ENCODE measurements around the gene MED16. TPM values are rescaled to one million over a fixed set of nuclear protein-coding genes. Genes with fewer than 3 reads are reported as not detected.

The MED16 gene
- total and polyA plus RNA-seq, 2 of the 4 experiments (the other 2 are of a cell fraction): 8.1 to 40.2 TPM

- H3K27me3 ChIP-seq (ENCODE audit: control insufficient read depth, insufficient read depth, low read length): no peaks in the 10 kb centered on the region
- BruUV-seq (replicated peaks): no TSS peak
- no peaks in the 10 kb centered on the region for H3K9me1 ChIP-seq (ENCODE audit: insufficient read depth, low read length)
These were observed 29.7 kb downstream of the MED16 start for GRCh38 chr19:863315-863620.

More at GRCh38 chr19:863315-863620, 29.7 kb downstream of the MED16 start:
- no peak overlapping the region for H2BK120ac ChIP-seq (ENCODE audit: low read depth, low read length)
- no peaks in the 10 kb centered on the region for H3K9me3 ChIP-seq (ENCODE audit: control insufficient read depth, insufficient read depth, low read length)
- H3K4me1 ChIP-seq (ENCODE audit: control insufficient read depth, insufficient read depth, low read length): peaks cover 3% of the 10 kb centered on the region; the same call in 1 of the 2 replicates
- H2AFZ ChIP-seq (replicated peaks; ENCODE audit: low read length, poor library complexity): peak overlapping the region; percentile 68
- ATAC-seq (ENCODE audit: low read depth) (no peak), DNase-seq (no peak)
- no peak overlapping the region for H4K5ac ChIP-seq (ENCODE audit: low read depth, low read length)
- no peak overlapping the region for H3K9ac ChIP-seq (ENCODE audit: low read depth, low read length)
- H2BK20ac ChIP-seq (ENCODE audit: low read depth, low read length): no peak overlapping the region
- H4K20me1 ChIP-seq (ENCODE audit: insufficient read depth, low read length): no peaks in the 10 kb centered on the region; the same call in 1 of the 2 replicates
- peaks cover 10% of the 10 kb centered on the region for H3K36me3 ChIP-seq (ENCODE audit: control insufficient read depth, insufficient read depth, low read length)
- H4K91ac ChIP-seq (ENCODE audit: insufficient read depth, low read depth, low read length): no peak overlapping the region
- no peak overlapping the region for H3K4ac ChIP-seq (ENCODE audit: low read depth, low read length)
- no peak overlapping the region for H3K14ac ChIP-seq (replicated peaks; ENCODE audit: low read depth, low read length)
- no peak overlapping the region for H3K27ac ChIP-seq (ENCODE audit: insufficient read depth, low read length)
- H2AK5ac ChIP-seq (ENCODE audit: low read depth, low read length): 0 out of 2 replicates have a peak overlapping the region, but pooled peaks have one; percentile 16
- peaks cover 5 to 10% of the 10 kb centered on the region in 2 experiments; a peak in 2 of 4 replicates for H3K79me1 ChIP-seq (ENCODE audit: low read depth in 1 of 2, low read length in 2 of 2)
- in situ Hi-C loops (cut with MboI; ENCODE audit: low sequenced_read_pairs): no loop called here
- POLR2A ChIA-PET (ENCODE audit: unreplicated experiment): interaction anchor here (0.5 kb wide), 1 partner anchor 183 kb away, joined by 22 read pairs; no protein-coding TSS in a partner anchor
- H3K56ac ChIP-seq (ENCODE audit: extremely low read depth, insufficient read depth, low read length): no peak overlapping the region
- no peak overlapping the region for H3K4me2 ChIP-seq (ENCODE audit: low read depth, low read length)
- intact Hi-C loops (cut with micrococcal nuclease): loop anchor here (10.0 kb wide), 1 partner anchor 198 kb away; the partner anchor contains the start of gene RNF126
- no peak overlapping the region for H3K18ac ChIP-seq (ENCODE audit: low read depth, low read length)
- no peak overlapping the region for H4K8ac ChIP-seq (ENCODE audit: low read depth in 2 of 2, low read length in 2 of 2)
- no peak overlapping the region for H3K23ac ChIP-seq (ENCODE audit: low read depth, low read length)
- dilution Hi-C loops (cut with HindIII; ENCODE audit: low sequenced_read_pairs, unreplicated experiment): no loop called here
- H2AK9ac ChIP-seq (replicated peaks; ENCODE audit: low read depth, low read length, poor library complexity): peak overlapping the region; percentile 78
- no peak overlapping the region for H2BK5ac ChIP-seq (ENCODE audit: low read depth, low read length, poor library complexity, severe bottlenecking)
- CTCF ChIA-PET: interaction anchor here (0.6 kb wide), 1 partner anchor 18 kb away, joined by 9 read pairs; no protein-coding TSS in a partner anchor
- no CpG with 5 or more reads among the region's 7 CpGs for WGBS, 2 experiments (ENCODE audit: extremely low coverage in 2 of 2, insufficient read length in 1 of 2)
- TF ChIP-seq MAFK (IDR thresholded peaks at IDR 0.05; ENCODE audit: low read depth, low read length) (no peak), CEBPB (IDR thresholded peaks at IDR 0.05; ENCODE audit: low read depth, low read length) (no peak), NFE2L2 (IDR thresholded peaks at IDR 0.05; ENCODE audit: low read depth, low read length) (no peak), ELK1 (IDR thresholded peaks at IDR 0.05; ENCODE audit: borderline replicate concordance, low read depth, low read length) (no peak), POLR2A (IDR thresholded peaks at IDR 0.05; ENCODE audit: low read depth, low read length) (no peak), FOS (IDR thresholded peaks at IDR 0.05; ENCODE audit: low read depth, low read length) (no peak), RAD21 (IDR thresholded peaks at IDR 0.05; ENCODE audit: low read length) (no peak), CHD1 (IDR thresholded peaks at IDR 0.05; ENCODE audit: low read depth, low read length) (no peak), MXI1 (IDR thresholded peaks at IDR 0.05; ENCODE audit: borderline replicate concordance, low read depth, low read length) (no peak), RCOR1 (IDR thresholded peaks at IDR 0.05; ENCODE audit: insufficient replicate concordance, low read length) (no peak), BHLHE40 (IDR thresholded peaks at IDR 0.05; ENCODE audit: low read depth, low read length) (no peak), RFX5 (IDR thresholded peaks at IDR 0.05; ENCODE audit: low read depth, low read length) (no peak), MAZ (IDR thresholded peaks at IDR 0.05; ENCODE audit: borderline replicate concordance, low read depth, low read length) (no peak)
- TF ChIP-seq, protein P1, sequence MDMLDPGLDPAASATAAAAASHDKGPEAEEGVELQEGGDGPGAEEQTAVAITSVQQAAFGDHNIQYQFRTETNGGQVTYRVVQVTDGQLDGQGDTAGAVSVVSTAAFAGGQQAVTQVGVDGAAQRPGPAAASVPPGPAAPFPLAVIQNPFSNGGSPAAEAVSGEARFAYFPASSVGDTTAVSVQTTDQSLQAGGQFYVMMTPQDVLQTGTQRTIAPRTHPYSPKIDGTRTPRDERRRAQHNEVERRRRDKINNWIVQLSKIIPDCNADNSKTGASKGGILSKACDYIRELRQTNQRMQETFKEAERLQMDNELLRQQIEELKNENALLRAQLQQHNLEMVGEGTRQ (IDR thresholded peaks at IDR 0.05; ENCODE audit: low read depth, low read length): no peak
- TF ChIP-seq, protein P2, sequence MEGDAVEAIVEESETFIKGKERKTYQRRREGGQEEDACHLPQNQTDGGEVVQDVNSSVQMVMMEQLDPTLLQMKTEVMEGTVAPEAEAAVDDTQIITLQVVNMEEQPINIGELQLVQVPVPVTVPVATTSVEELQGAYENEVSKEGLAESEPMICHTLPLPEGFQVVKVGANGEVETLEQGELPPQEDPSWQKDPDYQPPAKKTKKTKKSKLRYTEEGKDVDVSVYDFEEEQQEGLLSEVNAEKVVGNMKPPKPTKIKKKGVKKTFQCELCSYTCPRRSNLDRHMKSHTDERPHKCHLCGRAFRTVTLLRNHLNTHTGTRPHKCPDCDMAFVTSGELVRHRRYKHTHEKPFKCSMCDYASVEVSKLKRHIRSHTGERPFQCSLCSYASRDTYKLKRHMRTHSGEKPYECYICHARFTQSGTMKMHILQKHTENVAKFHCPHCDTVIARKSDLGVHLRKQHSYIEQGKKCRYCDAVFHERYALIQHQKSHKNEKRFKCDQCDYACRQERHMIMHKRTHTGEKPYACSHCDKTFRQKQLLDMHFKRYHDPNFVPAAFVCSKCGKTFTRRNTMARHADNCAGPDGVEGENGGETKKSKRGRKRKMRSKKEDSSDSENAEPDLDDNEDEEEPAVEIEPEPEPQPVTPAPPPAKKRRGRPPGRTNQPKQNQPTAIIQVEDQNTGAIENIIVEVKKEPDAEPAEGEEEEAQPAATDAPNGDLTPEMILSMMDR (conservative IDR thresholded peaks at IDR 0.05; ENCODE audit: low read depth, low read length): no peak
- no peak overlapping the region for H3K4me3 ChIP-seq (ENCODE audit: insufficient read depth, low read depth, low read length)
- no peak overlapping the region for H2BK15ac ChIP-seq (ENCODE audit: low read depth, low read length)

All from IMR-90 (cell line).